ENCODE results near the gene UTS2R. TPM values are rescaled to one million over a fixed set of nuclear protein-coding genes. Genes with fewer than 3 reads are reported as not detected.
"Not testable (repeated sequence)": the region's sequence is repeated elsewhere in the genome, so short reads cannot be mapped to it uniquely, and the experiment has no call there.

Gene UTS2R
- total and polyA plus RNA-seq, 3 donors from 2014 or later: 0.32 to 28.1 (median 3.8) TPM

DNA sequence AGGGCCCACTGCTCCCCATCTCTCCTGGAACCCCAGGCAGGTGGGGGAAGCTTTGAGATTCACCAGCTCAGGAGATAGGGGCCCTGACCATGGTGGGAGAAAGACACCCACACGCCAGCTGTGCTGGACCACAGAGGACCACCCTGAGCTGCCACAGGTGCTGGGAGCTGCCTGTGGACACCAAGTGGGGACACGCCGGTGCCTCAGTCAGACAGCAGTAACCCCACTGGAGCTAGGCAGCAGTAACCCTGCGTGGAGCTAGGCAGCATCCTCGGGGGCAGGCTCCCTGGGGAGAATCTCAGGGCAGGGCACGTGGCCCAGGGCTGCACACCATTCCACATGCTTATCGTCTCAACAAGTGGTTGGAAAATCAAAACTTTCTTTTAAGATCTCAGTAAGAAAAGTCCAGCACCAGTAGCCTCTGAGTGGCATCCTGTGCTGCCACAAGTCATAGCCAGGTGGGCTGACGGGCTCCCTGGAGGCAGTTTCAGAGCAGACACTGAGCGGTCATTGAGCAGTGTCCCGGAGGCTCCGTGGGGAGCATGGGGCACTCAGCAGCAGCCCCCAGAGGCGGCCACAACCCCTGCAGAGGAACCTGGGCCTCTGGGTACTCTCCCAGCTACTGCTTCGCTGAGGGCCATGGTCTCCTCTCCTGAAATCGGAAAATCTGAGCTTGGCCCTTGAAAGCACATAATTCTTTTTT, 38.6 kb downstream of the UTS2R start:
- TF ChIP-seq POLR2A (IDR thresholded peaks at IDR 0.05) (no peak), CTCF (IDR thresholded peaks at IDR 0.05) (no peak)
- H3K36me3 ChIP-seq (ENCODE audit: low read depth, missing control alignments): no peaks in the 10 kb centered on the region
- H3K27me3 ChIP-seq: no peaks in the 10 kb centered on the region
- H3K9me3 ChIP-seq: no peaks in the 10 kb centered on the region
- intact Hi-C loops (cut with DNase I; ENCODE audit: low total_unique reads): loop anchor here (10.0 kb wide), 1 partner anchor 55 kb away; the partner anchor contains the start of gene TEX19
- no peak overlapping the region for H3K27ac ChIP-seq
- peaks cover 3% of the 10 kb centered on the region for H3K4me1 ChIP-seq
- WGBS, 2 donors: 86 to 89% methylated on average over 5 to 14 of the region's 14 CpGs
- DNase-seq: no peak
- H3K4me3 ChIP-seq: no peak overlapping the region

GRCh38 chr17:82411396-82412053, 40.0 kb downstream of the UTS2R start:
- no peaks in the 10 kb centered on the region for H3K36me3 ChIP-seq (ENCODE audit: low read depth, missing control alignments)
- TF ChIP-seq CTCF (IDR thresholded peaks at IDR 0.05) (no peak), POLR2A (IDR thresholded peaks at IDR 0.05) (no peak)
- intact Hi-C loops (cut with DNase I; ENCODE audit: low total_unique reads): loop anchor here (10.0 kb wide), 1 partner anchor 57 kb away; the partner anchor contains the start of gene TEX19

GRCh38 chr17:82412081-82412480, 40.5 kb downstream of the UTS2R start:
- 84 to 87% methylated on average over 9 to 16 of the region's 16 CpGs for WGBS, 2 donors
- H3K27me3 ChIP-seq; H3K36me3 ChIP-seq (ENCODE audit: low read depth, missing control alignments); H3K4me1 ChIP-seq; H3K4me3 ChIP-seq; H3K27ac ChIP-seq; H3K9me3 ChIP-seq; DNase-seq: not testable (repeated sequence)
- intact Hi-C loops (cut with DNase I; ENCODE audit: low total_unique reads): loop anchor here (10.0 kb wide), 1 partner anchor 57 kb away; the partner anchor contains the start of gene TEX19

More at GRCh38 chr17:82411396-82412053, 40.0 kb downstream of the UTS2R start:
- no peak for DNase-seq
- no peak overlapping the region for H3K27ac ChIP-seq
- H3K27me3 ChIP-seq: no peaks in the 10 kb centered on the region
- H3K9me3 ChIP-seq: no peaks in the 10 kb centered on the region
- peaks cover 3% of the 10 kb centered on the region for H3K4me1 ChIP-seq
- 76 to 87% methylated on average over 12 to 24 of the region's 24 CpGs for WGBS, 2 donors
- H3K4me3 ChIP-seq: no peak overlapping the region

DNA sequence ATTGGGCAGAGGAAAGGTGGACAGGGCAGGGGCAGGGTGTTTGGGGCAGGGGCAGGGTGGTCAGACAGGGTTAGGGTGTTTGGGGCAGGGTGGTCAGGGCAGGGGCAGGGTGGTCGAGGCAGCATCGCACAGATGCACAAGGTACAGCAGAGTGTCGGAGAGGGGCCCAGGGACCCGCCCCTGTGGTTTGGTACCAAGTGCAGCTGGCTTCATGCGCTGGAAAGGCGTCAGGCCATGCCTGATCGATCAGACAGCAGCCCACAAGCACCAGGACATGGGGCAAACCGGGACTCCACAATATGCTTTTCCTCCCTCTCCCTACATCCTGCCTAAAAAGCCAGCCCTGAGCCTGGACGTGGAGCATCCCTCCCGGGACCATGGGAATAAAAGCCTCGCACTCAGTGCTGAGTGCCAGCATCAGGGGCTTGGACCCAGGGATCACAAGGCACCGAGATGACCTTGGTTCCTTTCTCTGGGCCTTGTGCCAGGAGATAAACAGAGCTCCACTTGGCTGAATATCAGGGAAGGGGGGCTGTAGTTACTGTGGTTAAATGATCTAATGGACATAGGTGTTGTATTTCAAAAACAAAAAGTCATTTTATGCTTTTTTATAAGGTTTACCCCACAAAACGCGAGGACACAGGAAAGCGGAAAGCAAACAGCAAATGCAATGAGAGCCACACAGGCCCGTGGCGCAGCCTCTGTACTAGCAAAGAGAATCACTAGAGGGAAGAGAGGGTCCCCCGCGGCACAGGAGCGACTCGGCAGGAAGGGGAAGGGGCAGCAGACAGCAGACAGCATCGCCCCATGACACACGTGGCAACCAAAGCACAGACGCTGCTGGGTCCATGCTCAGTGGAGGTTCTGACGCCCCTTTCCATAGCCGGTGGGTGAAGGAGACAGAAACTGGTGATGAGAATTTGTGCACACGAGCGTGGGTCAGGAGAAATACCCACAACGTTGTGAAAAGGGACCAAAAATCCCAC, 41.3 kb downstream of the UTS2R start:
- intact Hi-C loops (cut with DNase I; ENCODE audit: low total_unique reads): loop anchor here (10.0 kb wide), 1 partner anchor 58 kb away; the partner anchor contains the start of gene TEX19
- no peak overlapping the region for H3K27ac ChIP-seq
- no peaks in the 10 kb centered on the region for H3K27me3 ChIP-seq
- peaks cover 6% of the 10 kb centered on the region for H3K4me1 ChIP-seq
- H3K4me3 ChIP-seq: no peak overlapping the region
- H3K36me3 ChIP-seq (ENCODE audit: low read depth, missing control alignments): no peaks in the 10 kb centered on the region
- no peak for DNase-seq
- H3K9me3 ChIP-seq: no peaks in the 10 kb centered on the region
- no peak for TF ChIP-seq CTCF (IDR thresholded peaks at IDR 0.05)
- no peak for TF ChIP-seq POLR2A (IDR thresholded peaks at IDR 0.05)
- 58 to 72% methylated on average over 27 to 29 of the region's 29 CpGs for WGBS, 2 donors
